ENCODE measurements around the gene FOXN3. TPM values are rescaled to one million over a fixed set of nuclear protein-coding genes. Genes with fewer than 3 reads are reported as not detected.

The FOXN3 gene
- total and polyA plus RNA-seq, 8 donors, result 8.8 to 58.0 (median 31.7) TPM

DNA sequence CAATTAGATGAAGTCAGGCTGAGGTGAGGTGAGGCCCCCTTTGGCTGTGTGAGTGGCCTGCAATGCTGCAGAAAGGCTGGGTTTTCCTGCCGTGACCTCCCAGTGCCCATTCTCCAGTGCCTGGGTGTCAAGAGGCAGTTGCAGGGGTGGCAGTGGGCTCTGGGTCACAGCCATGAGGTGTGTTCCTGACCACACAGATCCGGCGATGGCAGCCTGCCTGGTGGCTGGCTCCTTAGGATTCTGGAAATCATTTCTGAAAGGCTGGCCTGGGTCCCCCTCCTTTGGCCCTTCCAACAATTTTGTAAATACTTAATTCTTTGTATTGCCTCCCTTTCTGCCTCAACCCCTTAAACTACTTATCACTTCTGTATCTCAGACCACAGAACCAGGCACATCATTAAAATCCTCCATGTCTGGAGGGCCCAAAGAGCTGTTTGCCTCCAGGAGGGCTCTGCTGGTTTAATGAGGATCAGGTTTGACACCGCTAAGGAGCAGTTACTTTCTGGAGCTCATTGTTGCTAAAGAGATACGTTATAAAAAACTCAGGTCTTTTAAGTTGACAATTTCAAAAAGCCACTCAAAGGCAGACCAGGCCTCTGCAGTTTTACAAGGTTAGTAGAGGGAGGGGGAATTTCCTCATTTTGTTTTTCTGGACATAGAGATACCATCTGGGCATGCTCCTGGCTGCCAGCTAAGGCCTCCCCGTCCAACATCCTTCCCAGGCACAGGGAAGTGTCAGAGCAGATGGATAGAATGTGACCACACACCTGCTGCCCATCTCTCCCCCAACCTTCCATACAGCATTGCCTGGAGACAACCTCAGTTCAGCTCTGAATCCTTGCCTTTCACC lies 204.4 kb downstream of the FOXN3 start:
- Histone ChIP-seq H3K36me3 (no peaks in the 10 kb centered on the region), H3K9me3 (no peaks in the 10 kb centered on the region), H3K27me3 (no peaks in the 10 kb centered on the region), H3K4me3 (no peak overlapping the region), H3K27ac (no peak overlapping the region), H3K4me1 (peaks cover 9 to 15% (median 15%) of the 10 kb centered on the region in 3 donors)
- intact Hi-C loops (cut with DNase I), result no loop called here
- WGBS, 2 donors, result 70 to 91% methylated on average over 6 of the region's 6 CpGs
- DNase-seq (no peak), ATAC-seq (no peak), FAIRE-seq (no peak)
- TF ChIP-seq, protein P1, sequence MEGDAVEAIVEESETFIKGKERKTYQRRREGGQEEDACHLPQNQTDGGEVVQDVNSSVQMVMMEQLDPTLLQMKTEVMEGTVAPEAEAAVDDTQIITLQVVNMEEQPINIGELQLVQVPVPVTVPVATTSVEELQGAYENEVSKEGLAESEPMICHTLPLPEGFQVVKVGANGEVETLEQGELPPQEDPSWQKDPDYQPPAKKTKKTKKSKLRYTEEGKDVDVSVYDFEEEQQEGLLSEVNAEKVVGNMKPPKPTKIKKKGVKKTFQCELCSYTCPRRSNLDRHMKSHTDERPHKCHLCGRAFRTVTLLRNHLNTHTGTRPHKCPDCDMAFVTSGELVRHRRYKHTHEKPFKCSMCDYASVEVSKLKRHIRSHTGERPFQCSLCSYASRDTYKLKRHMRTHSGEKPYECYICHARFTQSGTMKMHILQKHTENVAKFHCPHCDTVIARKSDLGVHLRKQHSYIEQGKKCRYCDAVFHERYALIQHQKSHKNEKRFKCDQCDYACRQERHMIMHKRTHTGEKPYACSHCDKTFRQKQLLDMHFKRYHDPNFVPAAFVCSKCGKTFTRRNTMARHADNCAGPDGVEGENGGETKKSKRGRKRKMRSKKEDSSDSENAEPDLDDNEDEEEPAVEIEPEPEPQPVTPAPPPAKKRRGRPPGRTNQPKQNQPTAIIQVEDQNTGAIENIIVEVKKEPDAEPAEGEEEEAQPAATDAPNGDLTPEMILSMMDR (IDR thresholded peaks at IDR 0.05), result no peak

DNA sequence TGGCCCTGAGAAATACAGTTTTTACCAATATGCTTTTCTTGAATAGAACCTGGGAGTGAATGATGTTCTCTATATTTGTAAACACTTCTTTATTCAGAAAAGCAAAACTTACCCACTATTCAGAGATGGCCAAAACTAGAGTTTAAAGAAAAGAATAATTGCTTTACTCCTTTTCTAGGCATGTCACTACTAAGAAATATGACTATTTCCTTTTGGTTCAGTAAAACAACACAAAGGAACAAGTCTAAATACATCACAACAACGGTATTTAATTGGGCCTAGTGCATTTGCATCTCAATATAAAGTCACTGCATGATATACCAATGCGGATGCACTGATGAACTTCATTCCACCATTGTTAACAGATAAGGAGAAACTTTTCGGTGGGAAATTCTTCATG lies 207.5 kb downstream of the FOXN3 start:
- 95% methylated on average over 3 of the region's 3 CpGs for WGBS, 2 donors
- FAIRE-seq, result no peak
- intact Hi-C loops (cut with DNase I), result no loop called here
- Histone ChIP-seq H3K4me3 (no peak overlapping the region), H3K4me1 (peaks cover 0 to 8% (median 5%) of the 10 kb centered on the region in 3 donors), H3K27ac (no peak overlapping the region), H3K9me3 (no peaks in the 10 kb centered on the region), H3K36me3 (no peaks in the 10 kb centered on the region), H3K27me3 (no peaks in the 10 kb centered on the region)
- no peak for DNase-seq
- TF ChIP-seq, protein P1 (IDR thresholded peaks at IDR 0.05), result no peak
- no peak for ATAC-seq

DNA sequence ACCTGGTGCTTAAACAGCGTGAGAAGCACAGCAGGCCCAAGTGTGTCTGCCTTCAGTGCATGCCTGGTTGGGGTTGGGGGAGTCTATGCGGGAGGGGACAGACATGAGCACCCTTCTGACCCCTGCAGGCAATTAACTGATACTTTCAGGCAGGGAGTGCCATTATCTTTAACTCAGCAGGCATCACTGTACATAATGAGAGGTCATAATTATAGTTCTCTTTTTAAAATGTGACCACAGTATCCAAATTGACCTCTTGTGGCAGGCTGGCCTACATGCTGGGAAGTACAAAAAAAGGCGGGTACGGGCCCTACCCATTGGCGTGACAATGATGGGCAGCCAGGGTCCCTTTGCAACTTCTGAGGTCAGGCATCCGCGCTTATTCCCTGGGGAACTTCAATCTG lies 209.1 kb downstream of the FOXN3 start:
- WGBS, 2 donors, result 80 to 94% methylated on average over 7 of the region's 7 CpGs

DNA sequence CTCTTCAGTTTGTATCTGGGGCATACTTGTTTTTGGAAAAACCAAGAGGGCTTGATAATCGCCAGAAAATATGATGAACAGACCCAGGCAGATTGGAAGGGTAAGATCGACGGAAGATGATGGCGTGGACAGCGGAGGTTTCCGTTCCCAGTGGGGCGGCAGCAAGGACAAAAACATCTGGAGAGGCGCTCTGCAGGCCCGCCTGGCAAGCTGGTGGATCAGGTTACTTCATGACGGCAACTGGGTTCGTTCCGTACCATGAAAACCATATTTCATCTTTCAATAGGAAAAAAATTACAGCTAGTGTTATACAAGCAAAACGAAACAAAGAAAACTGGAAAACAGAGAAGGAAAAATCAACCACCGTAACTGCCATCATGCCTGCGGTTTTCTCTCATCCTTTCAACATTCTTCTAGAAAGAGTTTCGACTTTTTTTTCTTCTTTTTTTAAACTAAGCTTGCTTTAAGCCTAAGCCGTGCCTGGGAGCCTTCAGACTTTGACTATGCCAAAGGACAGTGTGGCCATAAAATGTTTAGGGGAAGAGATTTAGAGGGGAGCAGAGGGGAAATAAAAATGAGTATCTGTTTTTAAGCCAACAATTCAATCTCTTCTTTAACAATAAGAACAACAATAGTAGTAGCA lies 210.5 kb downstream of the FOXN3 start:
- FAIRE-seq, result no peak
- no peak for DNase-seq
- intact Hi-C loops (cut with DNase I), result no loop called here
- Histone ChIP-seq H3K4me3 (no peak overlapping the region), H3K36me3 (no peaks in the 10 kb centered on the region), H3K4me1 (peaks cover 0 to 3% (median 0%) of the 10 kb centered on the region in 3 donors), H3K27me3 (no peaks in the 10 kb centered on the region), H3K27ac (no peak overlapping the region), H3K9me3 (no peaks in the 10 kb centered on the region)
- WGBS, 2 donors, result 92 to 97% methylated on average over 17 of the region's 17 CpGs
- TF ChIP-seq, protein P1 (IDR thresholded peaks at IDR 0.05), result no peak
- no peak for ATAC-seq

More for the DNA sequence above, 209.1 kb downstream of the FOXN3 start:
- no peak for DNase-seq
- Histone ChIP-seq H3K9me3 (no peaks in the 10 kb centered on the region), H3K36me3 (no peaks in the 10 kb centered on the region), H3K27me3 (no peaks in the 10 kb centered on the region), H3K4me3 (no peak overlapping the region), H3K27ac (no peak overlapping the region), H3K4me1 (peaks cover 0 to 3% (median 0%) of the 10 kb centered on the region in 3 donors)
- no peak for ATAC-seq
- no peak for FAIRE-seq
- TF ChIP-seq, protein P1 (IDR thresholded peaks at IDR 0.05), result no peak
- intact Hi-C loops (cut with DNase I), result no loop called here

Measured in pancreas (tissue), 10 donors.